ENCODE results near the gene ABCB11. TPM values are rescaled to one million over a fixed set of nuclear protein-coding genes. Genes with fewer than 3 reads are reported as not detected.

The ABCB11 gene
- total RNA-seq, 1 experiment from 2014 or later = not detected

GRCh38 chr2:168912901-168913369 is 118.2 kb downstream of the ABCB11 start:
- Histone ChIP-seq H3K27ac (no peak overlapping the region), H3K27me3 (replicated peaks) (peaks cover 61% of the 10 kb centered on the region)
- no peak for DNase-seq (ENCODE audit: low read depth in 1 of 2, low spot score in 2 of 2)

GRCh38 chr2:168912466-168912865 is 118.7 kb downstream of the ABCB11 start:
- no peaks in the 10 kb centered on the region for H3K4me1 ChIP-seq (replicated peaks)
- no peak overlapping the region for H3K27ac ChIP-seq
- H3K27me3 ChIP-seq (replicated peaks) = peaks cover 61% of the 10 kb centered on the region
- no peak for DNase-seq (ENCODE audit: low read depth in 1 of 2, low spot score in 2 of 2)
- H3K9me3 ChIP-seq (replicated peaks) = no peaks in the 10 kb centered on the region
- H3K36me3 ChIP-seq = no peaks in the 10 kb centered on the region
- no peak overlapping the region for H3K4me3 ChIP-seq

More at GRCh38 chr2:168912901-168913369, 118.2 kb downstream of the ABCB11 start:
- no peak overlapping the region for H3K4me3 ChIP-seq
- H3K4me1 ChIP-seq (replicated peaks) = no peaks in the 10 kb centered on the region
- no peaks in the 10 kb centered on the region for H3K36me3 ChIP-seq
- no peaks in the 10 kb centered on the region for H3K9me3 ChIP-seq (replicated peaks)

GRCh38 chr2:168910330-168910729 is 120.8 kb downstream of the ABCB11 start:
- Histone ChIP-seq H3K27me3 (replicated peaks) (peaks cover 50% of the 10 kb centered on the region), H3K9me3 (replicated peaks) (no peaks in the 10 kb centered on the region), H3K36me3 (no peaks in the 10 kb centered on the region), H3K27ac (no peak overlapping the region), H3K4me3 (no peak overlapping the region), H3K4me1 (replicated peaks) (no peaks in the 10 kb centered on the region)
- DNase-seq (ENCODE audit: low read depth in 1 of 2, low spot score in 2 of 2) = no peak

GRCh38 chr2:168907940-168908662 is 123.0 kb downstream of the ABCB11 start:
- DNase-seq (ENCODE audit: low read depth in 1 of 2, low spot score in 2 of 2) = no peak
- H3K36me3 ChIP-seq = no peaks in the 10 kb centered on the region
- H3K9me3 ChIP-seq (replicated peaks) = no peaks in the 10 kb centered on the region
- H3K27ac ChIP-seq = no peak overlapping the region
- H3K4me3 ChIP-seq = no peak overlapping the region
- H3K4me1 ChIP-seq (replicated peaks) = no peaks in the 10 kb centered on the region
- peaks cover 39% of the 10 kb centered on the region for H3K27me3 ChIP-seq (replicated peaks)

DNA sequence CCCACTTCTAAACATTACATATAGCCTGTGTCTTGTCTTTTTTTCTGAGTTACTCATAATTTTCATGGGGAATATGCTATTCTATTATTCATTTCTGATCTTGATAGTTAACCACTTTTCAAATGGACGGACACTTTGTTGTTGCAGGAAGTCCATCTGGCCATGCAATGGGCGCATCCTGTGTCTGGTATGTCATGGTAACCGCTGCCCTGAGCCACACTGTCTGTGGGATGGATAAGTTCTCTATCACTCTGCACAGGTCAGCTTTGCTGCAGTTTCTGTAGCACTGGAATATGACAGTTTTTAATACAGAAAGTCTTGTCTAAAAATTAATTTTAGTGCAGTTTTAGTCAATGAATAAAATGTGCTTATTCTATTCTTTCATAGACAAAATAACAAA is 126.8 kb downstream of the ABCB11 start:
- Histone ChIP-seq H3K9me3 (replicated peaks) (no peaks in the 10 kb centered on the region), H3K4me3 (no peak overlapping the region), H3K27ac (no peak overlapping the region), H3K36me3 (no peaks in the 10 kb centered on the region), H3K4me1 (replicated peaks) (no peaks in the 10 kb centered on the region), H3K27me3 (replicated peaks) (peaks cover 14% of the 10 kb centered on the region)
- no peak for DNase-seq (ENCODE audit: low read depth in 1 of 2, low spot score in 2 of 2)

DNA sequence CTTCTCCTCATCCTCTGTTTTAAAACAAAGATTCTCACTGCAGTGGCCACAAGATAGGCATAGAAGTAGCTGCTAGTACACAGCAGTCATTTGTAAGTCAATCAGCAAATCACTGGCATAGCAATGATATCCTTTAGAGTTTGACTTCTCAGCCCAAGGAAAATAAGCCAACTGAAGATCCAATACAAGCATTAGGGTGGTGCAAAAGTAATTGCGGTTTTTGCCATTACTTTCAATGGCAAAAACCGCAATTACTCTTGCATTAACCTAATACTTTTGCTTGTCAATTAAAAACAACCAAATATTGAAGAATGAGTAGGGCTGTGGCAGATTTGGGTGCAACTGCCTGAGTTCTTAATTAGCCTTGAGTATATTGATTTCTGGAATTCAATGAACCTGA is 127.2 kb downstream of the ABCB11 start:
- Histone ChIP-seq H3K27ac (no peak overlapping the region), H3K4me1 (replicated peaks) (no peaks in the 10 kb centered on the region), H3K27me3 (replicated peaks) (peaks cover 14% of the 10 kb centered on the region), H3K9me3 (replicated peaks) (no peaks in the 10 kb centered on the region), H3K4me3 (no peak overlapping the region), H3K36me3 (no peaks in the 10 kb centered on the region)
- no peak for DNase-seq (ENCODE audit: low read depth in 1 of 2, low spot score in 2 of 2)

- H3K27me3 ChIP-seq (replicated peaks) = peaks cover 7% of the 10 kb centered on the region
- DNase-seq (ENCODE audit: low read depth in 1 of 2, low spot score in 2 of 2) = no peak
- no peak within 1 kb of the TSS for H3K27ac ChIP-seq
- no peaks in the 10 kb centered on the region for H3K4me1 ChIP-seq (replicated peaks)
- no peak within 1 kb of the TSS for H3K4me3 ChIP-seq
- H3K9me3 ChIP-seq (replicated peaks) = no peaks in the 10 kb centered on the region
- H3K36me3 ChIP-seq = no peaks in the 10 kb centered on the region
Observed at GRCh38 chr2:168901003-168901402, 130.1 kb downstream of the ABCB11 start, which contains the start of gene G6PC2. TSS of gene G6PC2 (plus strand) at chr2:168901291. CDS start at chr2:168901332, 41 bp downstream.

- Histone ChIP-seq H3K27ac (no peak overlapping the region), H3K4me3 (no peak overlapping the region), H3K27me3 (replicated peaks) (peaks cover 3% of the 10 kb centered on the region; the same call in 1 of the 2 replicates), H3K4me1 (replicated peaks) (no peaks in the 10 kb centered on the region), H3K36me3 (no peaks in the 10 kb centered on the region), H3K9me3 (replicated peaks) (no peaks in the 10 kb centered on the region)
- DNase-seq (ENCODE audit: low read depth in 1 of 2, low spot score in 2 of 2) = no peak
Observed at GRCh38 chr2:168897449-168897848, 133.7 kb downstream of the ABCB11 start.

GRCh38 chr2:168896783-168897182 is 134.3 kb downstream of the ABCB11 start:
- no peak overlapping the region for H3K27ac ChIP-seq

DNA sequence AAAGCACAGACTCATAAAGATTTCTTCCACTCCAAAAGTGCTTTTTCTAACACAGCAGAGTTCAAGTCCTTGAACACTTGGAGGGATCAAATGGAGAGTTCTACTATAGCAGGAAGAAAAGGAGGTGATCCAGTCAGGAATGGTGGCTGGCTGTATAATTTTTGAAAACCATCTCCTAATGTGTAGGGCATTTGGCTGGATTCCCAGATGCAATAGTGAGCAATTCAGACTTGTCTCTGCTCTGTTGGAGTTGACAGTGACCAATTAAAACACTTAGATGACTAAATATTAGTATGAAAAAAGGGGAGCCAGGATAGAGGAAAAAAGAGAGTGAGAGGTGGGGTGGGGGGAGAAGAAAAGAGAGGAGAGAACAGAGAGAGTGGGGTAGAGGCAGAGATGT is 135.4 kb downstream of the ABCB11 start:
- DNase-seq (ENCODE audit: low read depth in 1 of 2, low spot score in 2 of 2) = no peak
- Histone ChIP-seq H3K4me3 (no peak overlapping the region), H3K36me3 (no peaks in the 10 kb centered on the region)

More at GRCh38 chr2:168896783-168897182, 134.3 kb downstream of the ABCB11 start:
- no peaks in the 10 kb centered on the region; the same call in 1 of the 2 replicates for H3K27me3 ChIP-seq (replicated peaks)
- H3K4me1 ChIP-seq (replicated peaks) = no peaks in the 10 kb centered on the region
- DNase-seq (ENCODE audit: low read depth in 1 of 2, low spot score in 2 of 2) = no peak
- no peaks in the 10 kb centered on the region for H3K36me3 ChIP-seq
- no peaks in the 10 kb centered on the region for H3K9me3 ChIP-seq (replicated peaks)
- H3K4me3 ChIP-seq = no peak overlapping the region

GRCh38 chr2:168894720-168895119 is 136.4 kb downstream of the ABCB11 start:
- Histone ChIP-seq H3K27me3 (replicated peaks) (no peaks in the 10 kb centered on the region; the same call in 1 of the 2 replicates), H3K36me3 (peaks cover 3% of the 10 kb centered on the region; the same call in 1 of the 2 replicates), H3K9me3 (replicated peaks) (no peaks in the 10 kb centered on the region), H3K27ac (no peak overlapping the region), H3K4me3 (no peak overlapping the region), H3K4me1 (replicated peaks) (peaks cover 4% of the 10 kb centered on the region)
- no peak for DNase-seq (ENCODE audit: low read depth in 1 of 2, low spot score in 2 of 2)

More for the DNA sequence above, 135.4 kb downstream of the ABCB11 start:
- H3K27me3 ChIP-seq (replicated peaks) = no peaks in the 10 kb centered on the region; the same call in 1 of the 2 replicates
- no peak overlapping the region for H3K27ac ChIP-seq
- H3K4me1 ChIP-seq (replicated peaks) = peaks cover under 1% of the 10 kb centered on the region
- no peaks in the 10 kb centered on the region for H3K9me3 ChIP-seq (replicated peaks)

DNA sequence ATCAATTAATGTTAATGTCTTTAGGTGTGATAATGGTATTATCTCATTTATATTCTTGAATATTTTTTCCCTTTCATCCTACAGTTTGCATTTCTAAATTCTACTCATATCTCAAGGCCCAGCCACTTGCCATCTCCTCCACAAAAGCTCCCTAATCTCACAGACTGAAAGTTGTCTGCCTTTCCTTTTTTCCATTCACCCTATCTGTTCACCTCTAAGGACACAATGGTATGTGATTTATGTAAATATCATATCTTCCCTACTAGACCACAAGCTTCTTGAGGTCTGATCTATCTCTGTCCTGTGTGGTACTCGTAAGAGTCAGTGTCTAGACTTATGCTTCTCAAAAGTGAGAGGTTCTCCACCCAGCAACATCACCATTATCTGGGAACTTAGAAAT is 137.0 kb downstream of the ABCB11 start:
- DNase-seq (ENCODE audit: low read depth in 1 of 2, low spot score in 2 of 2) = no peak
- Histone ChIP-seq H3K4me3 (no peak overlapping the region), H3K27ac (no peak overlapping the region), H3K36me3 (peaks cover 3% of the 10 kb centered on the region; the same call in 1 of the 2 replicates), H3K9me3 (replicated peaks) (no peaks in the 10 kb centered on the region), H3K27me3 (replicated peaks) (no peaks in the 10 kb centered on the region; the same call in 1 of the 2 replicates), H3K4me1 (replicated peaks) (peaks cover 8% of the 10 kb centered on the region)

- DNase-seq (ENCODE audit: low read depth in 1 of 2, low spot score in 2 of 2) = no peak
- peaks cover 8% of the 10 kb centered on the region for H3K4me1 ChIP-seq (replicated peaks)
- no peaks in the 10 kb centered on the region for H3K9me3 ChIP-seq (replicated peaks)
- H3K36me3 ChIP-seq = peaks cover 15% of the 10 kb centered on the region
- H3K27ac ChIP-seq = no peak overlapping the region
- H3K4me3 ChIP-seq = no peak overlapping the region
- no peaks in the 10 kb centered on the region; the same call in 1 of the 2 replicates for H3K27me3 ChIP-seq (replicated peaks)
Observed at GRCh38 chr2:168892327-168892726, 138.8 kb downstream of the ABCB11 start.

DNA sequence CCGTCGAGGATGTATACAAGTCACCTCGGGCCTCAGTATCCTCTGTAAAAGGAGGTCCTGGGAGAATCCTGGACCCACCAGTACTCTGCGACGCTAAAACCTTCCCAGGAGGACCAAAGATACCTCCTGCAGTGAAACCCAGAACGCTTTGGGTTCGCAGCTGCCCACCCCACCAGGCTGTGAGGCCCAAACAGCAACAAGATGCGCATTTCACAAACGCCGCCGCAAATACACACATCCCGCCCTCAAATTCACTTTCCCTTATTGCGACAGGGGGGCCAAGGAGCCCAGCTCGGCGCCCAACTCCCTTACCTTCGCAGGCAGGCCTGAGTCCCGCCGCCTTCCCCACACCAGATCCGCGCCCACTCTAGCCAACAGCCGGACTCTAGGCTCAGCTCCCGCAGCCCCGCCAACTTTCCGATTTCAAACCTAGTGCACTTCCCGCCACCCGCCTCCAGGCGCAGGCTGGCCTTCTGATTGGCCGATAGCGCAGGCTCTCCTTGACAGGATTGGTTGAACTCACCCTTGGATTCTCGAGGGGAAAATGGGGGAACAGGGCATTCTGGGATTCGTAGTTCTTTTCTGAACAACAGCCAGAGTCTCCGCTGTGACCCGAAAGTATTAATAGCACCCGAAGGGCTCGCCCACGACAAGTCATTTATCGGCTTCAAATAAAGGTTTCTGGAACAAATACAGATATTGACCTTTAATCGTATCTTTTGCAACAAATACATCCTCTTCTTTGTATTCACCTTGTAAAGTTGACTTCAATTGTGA is 140.9 kb downstream of the ABCB11 start, which contains the start of gene SPC25:
Gene SPC25, minus strand, starts transcription at position 425 of the 777 bp plus-strand sequence. CDS start 911 bp downstream, outside the sequence.
- Histone ChIP-seq H3K9me3 (replicated peaks) (no peaks in the 10 kb centered on the region), H3K4me1 (replicated peaks) (peaks cover 8% of the 10 kb centered on the region), H3K36me3 (peaks cover 31% of the 10 kb centered on the region), H3K4me3 (peak within 1 kb of the TSS; percentile 66), H3K27me3 (replicated peaks) (no peaks in the 10 kb centered on the region; the same call in 1 of the 2 replicates), H3K27ac (peak within 1 kb of the TSS; percentile 77)
- DNase-seq (ENCODE audit: low read depth in 1 of 2, low spot score in 2 of 2) = peak; percentile 86 to 93

Data from SJSA1 (cell line).